GM18511 (cell line): Measurements from ENCODE around the gene VRK2.
A peak's percentile ranks its signal among the peaks of the same experiment; 100 is the strongest.
"Not testable (repeated sequence)": the region's sequence is repeated elsewhere in the genome, so short reads cannot be mapped to it uniquely, and the experiment has no call there.

Experiments used
- ATAC-seq: cut with Tn5 transposase; IDR thresholded peaks from one replicate; pipeline ENCODE4 v1.9.1; 2021; ENCODE audit warnings: mild to moderate bottlenecking, moderate library complexity; ENCODE audit not compliant: unreplicated experiment

Gene VRK2

GRCh38 chr2:58052978-58053377 lies 6.4 kb downstream of the VRK2 start:
- ATAC-seq = no peak

GRCh38 chr2:58054264-58054663 lies 7.7 kb downstream of the VRK2 start:
- no peak for ATAC-seq

- no peak for ATAC-seq
These were observed 8.6 kb downstream of the VRK2 start for GRCh38 chr2:58055033-58055786.

GRCh38 chr2:58056192-58056916 lies 9.7 kb downstream of the VRK2 start:
- ATAC-seq = no peak

- ATAC-seq = no peak
These were observed 11.3 kb downstream of the VRK2 start for GRCh38 chr2:58057707-58058530.

GRCh38 chr2:58063641-58064040 lies 17.0 kb downstream of the VRK2 start:
- ATAC-seq = no peak

- no peak for ATAC-seq
These were observed 17.5 kb downstream of the VRK2 start for GRCh38 chr2:58064086-58064485.

- ATAC-seq = no peak
These were observed 18.6 kb downstream of the VRK2 start for GRCh38 chr2:58065248-58065647.

- peak; percentile 26 for ATAC-seq
These were observed 20.4 kb downstream of the VRK2 start for GRCh38 chr2:58067001-58067400.

GRCh38 chr2:58070765-58071164 lies 24.2 kb downstream of the VRK2 start:
- no peak for ATAC-seq

GRCh38 chr2:58072102-58072501 lies 25.5 kb downstream of the VRK2 start:
- ATAC-seq = no peak

- no peak for ATAC-seq
These were observed 26.4 kb downstream of the VRK2 start for GRCh38 chr2:58073008-58073407.

GRCh38 chr2:58073751-58074150 lies 27.1 kb downstream of the VRK2 start:
- no peak for ATAC-seq

GRCh38 chr2:58081000-58081399 lies 34.4 kb downstream of the VRK2 start:
- ATAC-seq = no peak

GRCh38 chr2:58089081-58089480 lies 42.5 kb downstream of the VRK2 start:
- no peak for ATAC-seq

- ATAC-seq = not testable (repeated sequence)
These were observed 46.2 kb downstream of the VRK2 start for GRCh38 chr2:58092772-58093171.

- no peak for ATAC-seq
These were observed 50.4 kb downstream of the VRK2 start for GRCh38 chr2:58097025-58097424.

- ATAC-seq = no peak
These were observed 51.9 kb downstream of the VRK2 start for GRCh38 chr2:58098254-58099095.

GRCh38 chr2:58099096-58099769 lies 52.6 kb downstream of the VRK2 start:
- no peak for ATAC-seq

- no peak for ATAC-seq
These were observed 54.9 kb downstream of the VRK2 start for GRCh38 chr2:58101500-58101899.
